Stimulated activated naive CD4-positive, alpha-beta T cell (primary cell): ENCODE results near the gene RASSF3.

Experiments used
- DNase-seq, 6 experiments: peaks; one replicate each; lab custom pipeline; 2025; lab: John Stamatoyannopoulos, UW

RASSF3 gene

DNA sequence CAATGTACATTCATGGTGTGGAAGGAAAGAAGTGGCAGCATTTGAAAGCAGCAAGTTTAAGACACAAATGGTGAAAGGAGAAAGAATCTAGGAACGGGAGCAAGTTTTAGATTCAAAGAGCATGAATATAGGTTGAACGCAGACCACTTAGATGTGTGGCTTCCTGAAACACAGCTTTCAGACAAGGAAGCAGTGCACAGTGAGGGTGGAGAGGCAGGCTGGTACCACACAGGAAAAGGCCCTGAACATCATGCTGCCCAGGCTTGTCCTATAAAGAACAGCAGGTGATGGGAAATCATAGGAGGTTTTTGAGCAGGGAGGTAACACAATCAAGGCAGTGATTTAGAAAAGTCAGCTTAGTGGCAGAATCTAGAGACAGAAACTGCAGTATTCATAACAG, 113.3 kb downstream of the RASSF3 start:
- no peak for DNase-seq

DNA sequence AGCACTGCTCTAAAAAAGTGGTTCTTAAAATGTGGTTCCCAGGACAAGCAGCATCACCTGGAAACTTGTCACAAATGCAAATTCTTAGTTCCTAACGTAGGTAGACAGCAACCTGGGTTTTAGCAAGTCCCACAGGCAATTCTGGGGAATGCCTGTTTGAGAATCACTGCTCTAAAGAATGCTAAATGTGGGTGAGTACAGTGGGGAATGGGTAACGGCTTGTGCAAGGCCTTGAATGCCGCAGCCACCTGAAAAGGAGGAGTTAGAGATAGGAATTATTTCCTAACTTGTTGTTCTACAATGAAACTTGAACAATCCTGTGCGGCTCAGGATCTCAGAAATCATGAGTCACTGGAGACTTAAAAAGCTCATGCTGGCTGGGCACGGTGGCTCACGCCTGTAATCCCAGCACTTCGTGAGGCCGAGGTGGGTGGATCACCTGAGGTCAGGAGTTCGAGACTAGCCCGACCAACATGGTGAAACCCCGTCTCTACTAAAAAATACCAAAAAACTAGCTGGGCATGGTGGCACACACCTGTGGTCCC, 114.0 kb downstream of the RASSF3 start:
- DNase-seq, result no peak

DNA sequence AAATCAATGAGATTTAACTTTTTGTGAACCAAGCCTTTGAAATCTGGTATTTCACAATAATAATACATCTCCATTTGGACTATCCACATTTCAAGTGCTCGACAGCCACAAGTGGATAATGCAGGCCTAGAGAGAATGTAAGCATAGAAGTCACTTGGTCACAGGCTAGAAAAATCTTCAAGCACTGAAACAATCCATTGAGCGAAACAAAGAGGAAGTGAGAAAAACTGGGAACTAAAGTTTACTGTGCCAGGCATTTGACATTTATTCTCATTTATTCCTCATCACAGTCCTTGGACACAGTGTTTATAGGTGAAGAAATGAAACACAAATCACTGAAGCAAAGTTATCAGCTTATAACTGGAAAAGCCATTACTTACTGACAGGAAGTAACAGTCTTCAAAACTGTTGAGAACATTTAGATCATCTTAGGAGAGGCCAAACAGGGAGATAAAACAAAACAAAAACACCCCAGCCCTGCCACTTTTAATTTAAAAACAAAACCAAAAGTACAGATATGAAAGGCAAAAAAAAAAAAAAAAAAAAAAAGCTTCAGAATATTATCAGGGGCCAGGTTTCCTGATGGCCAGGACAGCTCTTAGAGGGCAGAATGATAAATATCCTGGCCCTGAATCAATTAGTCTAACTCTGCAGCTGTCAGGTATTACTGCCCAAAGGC, 119.8 kb downstream of the RASSF3 start:
- DNase-seq, result no peak

DNA sequence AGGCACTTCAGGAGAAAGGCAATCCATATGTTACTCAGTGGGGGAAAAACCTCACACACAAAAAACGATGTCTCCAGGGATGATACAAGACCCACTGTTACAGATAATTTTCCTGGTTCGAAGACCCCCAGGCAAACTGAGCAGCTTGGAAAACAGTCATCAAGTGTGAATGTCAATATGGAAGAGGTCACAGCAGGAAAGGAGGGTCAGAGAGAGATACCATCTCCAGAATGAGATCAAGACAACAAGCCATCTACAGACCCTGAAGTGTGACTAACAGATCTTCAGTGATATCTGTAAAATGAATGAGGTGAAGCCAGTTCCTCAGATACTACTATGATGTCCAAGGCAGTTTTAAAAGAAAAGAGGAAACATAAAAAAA, 120.3 kb downstream of the RASSF3 start:
- no peak for DNase-seq

DNA sequence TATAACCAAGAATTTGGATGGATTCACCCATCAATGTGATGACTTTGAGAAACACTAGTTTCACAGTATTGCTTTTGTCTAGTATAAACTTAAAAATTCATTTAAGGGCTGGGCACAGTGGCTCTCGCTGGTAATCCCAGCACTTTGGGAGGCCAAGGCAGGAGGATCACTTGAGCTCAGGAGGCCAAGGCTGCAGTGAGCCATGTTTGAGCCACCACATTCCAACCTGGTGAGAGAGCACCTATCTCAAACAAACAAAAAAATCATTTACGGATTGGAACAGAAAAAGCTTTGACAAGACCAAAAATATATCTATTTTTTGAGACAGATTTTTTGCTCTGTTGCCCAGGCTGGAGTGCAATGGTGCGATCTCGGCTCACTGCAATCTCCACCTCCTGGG, 121.4 kb downstream of the RASSF3 start:
- no peak for DNase-seq

DNA sequence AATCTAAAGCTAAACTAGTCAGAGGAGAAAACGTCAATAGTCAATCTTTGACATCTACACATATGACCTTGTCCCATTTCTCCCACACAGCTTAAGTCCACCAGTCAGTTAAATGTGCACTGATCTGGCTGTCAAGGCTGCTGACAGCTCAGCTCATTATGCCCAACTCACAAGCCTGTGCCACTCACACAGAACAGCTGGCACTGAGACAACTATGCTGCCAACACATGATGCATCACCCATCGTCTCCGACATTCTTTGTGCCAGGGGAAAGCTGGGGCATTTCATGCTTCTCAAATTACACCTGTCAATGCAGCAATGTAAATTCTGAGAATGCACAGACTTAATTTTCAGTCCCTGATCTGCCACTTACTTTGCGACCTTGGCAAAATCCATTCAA, 123.6 kb downstream of the RASSF3 start:
- no peak for DNase-seq

DNA sequence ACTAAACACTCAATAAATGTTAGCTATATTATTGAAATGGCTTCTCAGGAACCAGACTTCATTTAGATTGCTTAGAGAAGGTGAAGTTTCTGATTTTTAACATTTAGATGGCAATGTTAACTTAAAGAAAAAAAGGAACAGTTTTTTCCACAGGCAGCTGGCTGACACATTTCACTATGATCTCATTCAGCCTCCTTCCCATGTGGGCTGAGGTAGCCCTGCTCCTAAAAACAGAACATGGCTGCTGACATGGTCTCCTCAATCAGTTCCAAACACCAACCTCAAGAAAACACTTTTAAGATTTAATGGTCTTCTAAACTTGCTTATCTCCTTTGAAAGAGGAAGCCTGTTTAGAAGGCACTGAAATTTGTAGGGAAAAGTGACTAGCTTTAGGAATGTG, 125.1 kb downstream of the RASSF3 start:
- no peak for DNase-seq

DNA sequence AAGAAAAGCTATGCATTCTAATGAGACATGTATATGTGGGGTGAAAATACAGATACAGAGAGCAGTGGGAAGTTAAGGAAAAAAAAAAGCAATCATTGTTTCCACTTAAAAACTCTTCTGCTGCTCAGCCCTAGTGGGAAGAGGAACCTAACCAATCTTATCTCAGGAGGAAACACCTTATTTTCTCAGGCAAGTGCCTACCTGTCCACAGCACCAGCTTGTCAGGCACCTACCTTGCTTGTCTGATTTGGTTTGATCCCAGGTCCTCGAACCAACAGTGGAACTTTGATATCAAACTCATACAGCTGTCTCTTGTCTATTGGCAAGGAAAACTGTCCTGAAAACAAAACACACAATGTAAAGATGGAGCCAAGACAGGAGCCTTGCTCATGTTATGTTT, 126.5 kb downstream of the RASSF3 start:
- no peak for DNase-seq

DNA sequence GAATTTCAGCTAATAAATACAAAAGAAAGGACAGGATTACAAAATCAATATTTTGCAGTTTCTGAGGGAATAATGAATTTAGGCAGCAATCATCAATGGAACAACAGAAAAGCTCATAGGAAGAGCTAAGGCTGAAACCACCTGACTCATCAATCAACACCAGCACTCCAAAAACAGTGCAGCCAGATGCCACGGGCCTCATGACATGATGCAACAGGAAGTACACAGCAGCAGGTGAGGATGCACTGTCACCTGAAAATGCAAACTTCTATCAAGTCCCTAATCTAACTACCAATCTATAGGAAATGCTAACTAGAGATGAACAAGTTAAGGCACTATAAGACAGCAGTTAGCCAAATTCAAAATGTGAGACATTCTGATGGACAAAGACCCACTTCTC, 127.2 kb downstream of the RASSF3 start:
- no peak for DNase-seq

DNA sequence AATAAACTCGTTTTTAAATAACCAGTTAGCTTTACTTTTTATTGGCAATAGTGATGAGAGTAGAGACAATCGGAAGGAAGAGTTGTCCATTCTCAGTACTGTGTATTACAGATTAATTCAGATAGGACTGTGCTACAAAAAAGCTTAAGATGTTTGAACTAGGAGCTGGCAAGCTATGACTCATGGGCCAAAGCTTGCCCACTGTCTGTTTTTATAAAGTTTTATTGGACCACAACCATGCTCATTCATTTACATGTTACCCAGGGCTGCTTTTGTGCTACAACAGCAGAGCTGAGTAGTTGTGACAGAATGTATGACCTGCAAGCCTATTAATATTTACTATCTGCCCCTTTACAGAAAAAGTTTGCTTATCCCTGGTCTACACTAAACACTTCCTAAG, 129.5 kb downstream of the RASSF3 start:
- no peak for DNase-seq

DNA sequence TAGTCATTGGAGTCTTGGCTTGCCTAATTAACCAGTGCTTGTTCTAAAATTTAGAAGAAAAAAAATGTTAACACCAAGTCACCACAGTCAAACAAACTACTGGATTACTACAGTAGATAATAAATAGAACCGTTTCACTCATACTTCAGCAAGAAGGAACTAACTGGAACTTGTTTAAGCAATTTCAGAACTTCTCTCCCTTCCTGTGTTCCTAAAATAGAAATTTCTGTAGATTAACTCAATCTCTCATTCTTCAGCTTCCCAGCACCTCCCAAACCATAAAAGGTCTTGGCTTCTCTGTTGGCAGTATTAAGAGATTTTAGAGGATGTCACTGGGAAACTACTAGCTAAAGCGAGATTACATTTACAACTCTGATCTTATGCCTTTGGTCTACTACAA, 130.4 kb downstream of the RASSF3 start:
- no peak for DNase-seq

DNA sequence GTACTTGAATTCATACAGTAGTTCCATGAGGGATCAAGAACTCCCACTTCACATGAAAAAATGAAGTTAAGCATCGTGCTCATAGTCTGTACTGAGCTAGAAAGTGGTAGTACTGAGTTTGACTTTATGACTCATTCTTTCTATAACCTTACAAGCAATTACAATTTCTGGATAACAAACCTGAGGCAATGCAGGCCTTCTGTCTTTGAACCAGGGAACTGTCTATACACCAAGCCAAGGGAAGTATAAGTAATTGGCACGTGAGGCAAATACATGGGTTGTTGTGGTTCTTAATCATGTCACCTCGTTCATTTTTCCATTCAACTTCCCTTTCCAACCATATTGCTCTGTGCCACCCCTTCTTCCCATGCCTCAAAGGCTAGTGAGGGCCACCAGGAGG, 132.1 kb downstream of the RASSF3 start:
- no peak for DNase-seq

DNA sequence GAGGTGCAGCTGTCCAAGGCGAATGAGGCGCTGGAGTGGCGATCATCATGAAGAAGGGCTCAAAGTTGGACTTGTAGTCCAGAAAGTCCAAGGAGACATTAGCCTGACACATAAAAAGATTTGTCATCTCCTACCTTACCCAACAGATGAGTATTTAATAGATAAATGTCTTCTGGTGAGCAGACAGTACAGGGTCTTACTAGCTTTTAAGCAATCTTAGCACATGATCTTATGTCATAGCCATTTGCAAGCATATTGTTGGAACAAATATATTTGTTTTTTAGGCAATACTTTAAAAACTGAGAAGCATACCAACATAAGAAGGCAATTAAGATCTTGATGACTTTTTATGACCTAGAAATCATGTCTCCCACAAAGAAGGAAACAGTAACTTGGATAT, 132.9 kb downstream of the RASSF3 start:
- no peak for DNase-seq

DNA sequence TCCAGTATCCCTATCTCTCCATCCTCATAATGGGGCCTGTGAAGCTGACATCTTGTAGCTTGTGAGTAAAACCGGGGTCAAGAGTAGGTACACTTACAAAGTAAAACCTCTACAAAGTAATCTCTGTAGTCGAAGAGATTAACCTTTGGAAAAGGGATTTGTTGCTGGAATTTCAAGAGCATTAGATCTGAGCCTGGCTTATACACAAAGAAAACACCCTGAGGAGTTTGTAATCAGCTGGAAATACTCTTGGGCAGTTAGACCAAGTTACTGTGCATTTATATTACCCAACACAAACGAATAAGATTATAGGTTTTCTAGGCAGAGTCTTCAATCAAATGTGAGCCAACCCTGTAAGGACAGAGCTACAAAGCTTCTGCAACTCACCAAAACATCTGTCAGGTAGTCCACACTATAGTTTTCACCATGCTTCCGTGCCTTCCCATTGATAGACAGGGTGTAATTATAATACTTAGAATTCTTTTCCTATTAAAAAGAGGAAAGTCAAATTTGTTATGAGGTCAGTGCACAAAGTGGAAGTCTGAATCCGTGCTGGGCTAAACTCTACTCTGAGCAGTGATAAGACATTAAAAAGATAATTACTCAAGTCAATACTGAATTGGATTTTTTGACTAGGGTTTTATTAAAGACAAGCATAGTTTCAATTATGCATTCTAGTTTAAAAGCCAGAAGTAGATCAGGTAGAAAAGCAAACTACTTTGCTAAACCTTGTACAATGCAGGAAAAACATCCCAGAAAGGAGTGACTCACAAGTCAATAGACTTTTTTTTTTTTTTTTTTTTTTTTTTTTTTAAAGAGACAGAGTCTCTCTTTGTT, 134.3 kb downstream of the RASSF3 start:
- DNase-seq, result no peak

DNA sequence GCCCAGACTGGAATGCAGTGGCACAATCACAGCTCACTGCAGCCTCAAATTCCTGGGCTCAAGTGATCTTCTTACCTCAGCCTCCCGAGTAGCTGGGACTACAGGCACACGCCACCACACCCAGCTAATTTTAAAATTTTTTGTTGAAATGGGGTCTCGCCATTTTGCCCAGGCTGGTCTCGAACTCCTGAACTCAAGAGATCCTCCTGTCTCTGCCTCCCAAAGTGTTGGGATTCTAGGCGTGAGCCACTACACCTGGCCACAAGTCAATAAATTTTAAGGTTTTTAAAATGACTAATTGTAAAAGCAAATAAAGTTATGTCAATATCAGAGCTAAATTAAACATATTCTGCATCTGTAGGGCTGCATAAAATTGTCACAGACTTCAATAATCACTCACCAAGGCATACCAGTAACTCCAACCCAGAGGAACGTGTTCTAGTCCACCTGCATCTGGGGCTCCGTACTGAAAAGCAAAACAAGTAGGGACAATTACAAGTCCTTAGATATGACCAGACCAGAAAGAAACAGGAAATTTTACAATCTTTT, 135.0 kb downstream of the RASSF3 start:
- DNase-seq, result no peak

DNA sequence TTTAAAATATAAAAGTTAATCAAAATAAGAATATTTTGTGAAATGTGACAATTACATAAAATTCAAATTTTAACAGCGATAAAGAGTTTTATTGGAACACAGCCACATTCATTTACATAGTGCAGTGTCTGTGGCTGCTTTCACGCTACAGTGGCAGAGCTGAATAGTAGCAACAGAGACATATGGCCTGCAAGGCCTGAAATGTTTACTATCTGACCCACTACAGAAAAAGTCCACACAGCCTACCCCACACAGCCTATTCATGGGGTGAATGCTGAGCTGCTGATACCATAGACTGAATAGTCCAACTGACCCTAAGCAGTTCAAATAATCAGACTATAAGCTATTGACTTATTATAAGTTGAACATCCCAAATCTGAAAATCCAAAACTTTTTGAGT, 135.7 kb downstream of the RASSF3 start:
- DNase-seq, result no peak

DNA sequence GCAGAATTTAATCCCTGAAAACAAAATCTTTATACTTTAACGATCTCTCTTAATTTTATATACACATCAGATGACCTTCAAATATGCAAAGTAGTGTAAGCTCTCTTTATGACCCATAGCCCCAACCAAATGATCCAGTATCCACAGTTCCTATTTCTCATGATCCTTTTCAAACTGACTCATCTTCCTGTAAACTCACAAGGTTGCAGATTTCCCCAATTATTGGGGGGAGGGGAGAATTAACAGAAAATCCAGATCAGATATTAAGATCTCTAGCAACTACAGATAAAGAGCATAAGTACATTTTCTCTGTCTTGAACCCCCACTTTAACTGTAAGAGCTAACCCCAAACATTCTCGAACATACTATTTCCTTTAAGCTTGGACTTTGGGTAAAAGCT, 136.4 kb downstream of the RASSF3 start:
- no peak for DNase-seq
